Glutamatergic neuron (in vitro differentiated cells): ENCODE results near the gene WDR90. TPM values are rescaled to one million over a fixed set of nuclear protein-coding genes. Genes with fewer than 3 reads are reported as not detected.

Experiments
- DNase-seq: peaks from one replicate; pipeline ENCODE4 v3.0.0; 2022
- H3K27ac Mint-ChIP-seq: one replicate; pipeline ENCODE4 v1.8.0; 2020; ENCODE audit warnings: mild to moderate bottlenecking, mixed read lengths, inconsistent platforms; ENCODE audit not compliant: unreplicated experiment
- H3K27me3 Mint-ChIP-seq: one replicate; pipeline ENCODE4 v1.8.0; 2020; ENCODE audit warnings: mild to moderate bottlenecking, moderate library complexity, mixed read lengths, inconsistent platforms; ENCODE audit not compliant: unreplicated experiment
- H3K36me3 Mint-ChIP-seq: one replicate; pipeline ENCODE4 v1.8.0; 2020; ENCODE audit warnings: mild to moderate bottlenecking, mixed read lengths, inconsistent platforms; ENCODE audit not compliant: unreplicated experiment
- H3K4me1 Mint-ChIP-seq: one replicate; pipeline ENCODE4 v1.8.0; 2020; ENCODE audit warnings: mild to moderate bottlenecking, low read depth, mixed read lengths, inconsistent platforms; ENCODE audit not compliant: unreplicated experiment
- H3K4me3 Mint-ChIP-seq: one replicate; pipeline ENCODE4 v1.8.0; 2020; ENCODE audit warnings: mild to moderate bottlenecking, mixed read lengths, inconsistent platforms; ENCODE audit not compliant: unreplicated experiment
- H3K9me3 Mint-ChIP-seq: one replicate; pipeline ENCODE4 v1.8.0; 2020; ENCODE audit warnings: mild to moderate bottlenecking, moderate library complexity, mixed read lengths, inconsistent platforms; ENCODE audit not compliant: unreplicated experiment
- CTCF ChIP-seq: fragments of 200-600 bp; sonication (generic); IDR thresholded peaks from one replicate; pipeline ENCODE4 v1.5.0; 2021; ENCODE audit not compliant: partially characterized antibody, unreplicated experiment
- total RNA-seq: library from RNA; stranded (reverse); fragmentation: NEBNext Ultra II Directional; extraction: Animal tissue kit (Norgen Biotek cat#: 25700); gene quantifications from one replicate; pipeline ENCODE4 v1.2.1, GENCODE V29; 2021; ENCODE audit not compliant: unreplicated experiment

The WDR90 gene
- total RNA-seq, 1 donor from 2014 or later, result 24.6 TPM

DNA sequence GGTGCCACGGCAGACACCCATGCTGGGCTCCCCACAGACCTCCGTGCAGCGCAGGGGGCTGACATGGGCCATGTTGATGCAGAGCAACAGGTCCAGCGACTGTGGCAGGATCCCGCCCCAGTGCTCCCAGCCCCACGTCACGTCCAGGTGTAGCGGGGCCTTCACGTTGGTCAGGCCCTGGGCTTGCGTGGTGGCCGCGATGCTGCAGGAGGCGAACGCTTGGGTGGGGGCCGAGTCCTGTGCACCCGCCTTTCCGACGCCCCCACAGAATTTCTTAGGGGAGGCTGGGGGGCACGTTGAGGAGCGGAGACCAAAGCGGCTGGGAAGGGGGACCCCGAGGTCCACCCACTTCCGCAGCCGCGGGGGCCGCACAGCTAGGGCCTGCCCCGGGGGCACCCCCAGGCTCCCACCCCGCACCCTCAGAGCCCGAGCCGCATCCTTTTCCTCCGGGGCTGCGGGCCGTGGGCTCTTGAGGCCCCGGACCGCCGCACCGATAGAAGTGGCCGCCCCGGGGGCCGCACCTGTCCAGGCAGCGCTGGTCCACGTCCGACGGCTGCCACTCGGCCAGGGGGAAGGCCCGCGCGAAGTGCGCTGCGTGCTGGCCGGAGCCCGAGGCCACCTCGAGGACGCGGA is 13.5 kb upstream of the WDR90 start:
- DNase-seq, result no peak
- H3K4me1 Mint-ChIP-seq, result peaks cover 2% of the 10 kb centered on the region
- peak overlapping the region; percentile 49 for H3K4me3 Mint-ChIP-seq
- no peak for TF ChIP-seq CTCF
- H3K36me3 Mint-ChIP-seq, result no peaks in the 10 kb centered on the region
- H3K27me3 Mint-ChIP-seq, result peaks cover 10% of the 10 kb centered on the region
- H3K27ac Mint-ChIP-seq, result no peak overlapping the region
- peaks cover 8% of the 10 kb centered on the region for H3K9me3 Mint-ChIP-seq

DNA sequence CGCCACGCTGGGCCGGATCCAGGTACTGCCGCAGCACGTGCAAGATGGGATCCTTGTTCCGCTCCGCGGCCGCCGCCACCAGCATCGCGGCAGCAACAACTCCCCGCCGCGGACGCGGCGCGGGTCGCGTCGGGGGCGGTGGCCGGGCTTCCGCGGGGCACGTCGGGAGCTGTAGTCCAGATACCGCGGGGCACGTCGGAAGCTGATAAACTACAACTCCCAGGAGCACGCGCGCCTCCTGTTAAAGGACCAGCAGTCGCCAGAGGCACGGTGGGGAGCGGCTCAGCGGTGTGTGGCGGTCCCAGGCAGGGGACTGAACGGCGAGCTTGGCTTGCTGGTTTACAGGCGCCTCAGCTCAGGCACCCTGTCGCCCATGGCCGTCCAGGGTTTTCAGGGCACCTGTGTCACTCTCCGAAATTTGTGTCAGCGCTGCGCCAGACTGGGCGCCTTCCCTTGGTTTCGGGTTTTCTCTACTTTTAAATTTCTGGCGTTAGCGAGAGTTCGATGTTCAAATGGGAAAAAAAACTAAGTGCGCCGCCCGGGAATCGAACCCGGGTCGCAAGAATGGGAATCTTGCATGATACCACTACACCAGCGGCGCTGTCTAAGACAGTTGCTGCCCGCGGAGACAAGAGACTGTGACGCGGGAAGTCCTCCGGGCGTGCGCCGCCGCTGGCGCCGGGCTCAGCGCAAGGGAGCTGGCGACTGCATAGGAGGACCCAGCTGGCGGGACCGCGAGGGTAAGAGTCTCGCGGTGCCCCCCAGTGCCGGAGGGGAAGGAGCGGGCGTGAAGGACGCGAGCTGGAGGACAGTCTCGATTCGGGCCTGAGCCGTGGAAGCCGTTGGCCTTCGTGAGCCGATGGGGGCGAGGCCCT is 12.7 kb upstream of the WDR90 start, which contains the start of gene METTL26:
METTL26 (minus strand) TSS at position 100 of the 875 bp plus-strand sequence; CDS start at position 85, 15 bp downstream.
- DNase-seq, result peak; percentile 92
- Mint-ChIP-seq H3K4me3 (peak within 1 kb of the TSS; percentile 92), H3K27ac (peak within 1 kb of the TSS; percentile 96), H3K27me3 (peaks cover 10% of the 10 kb centered on the region), H3K4me1 (peaks cover 2% of the 10 kb centered on the region), H3K36me3 (no peaks in the 10 kb centered on the region), H3K9me3 (peaks cover 8% of the 10 kb centered on the region)
- TF ChIP-seq CTCF, result no peak

- Mint-ChIP-seq H3K27ac (no peak overlapping the region), H3K4me1 (peaks cover 2% of the 10 kb centered on the region), H3K4me3 (peak overlapping the region; percentile 55), H3K27me3 (peaks cover 9% of the 10 kb centered on the region), H3K9me3 (peaks cover 8% of the 10 kb centered on the region), H3K36me3 (no peaks in the 10 kb centered on the region)
- no peak for TF ChIP-seq CTCF
- peak; percentile 93 for DNase-seq
Observed at GRCh38 chr16:637081-638018, 11.8 kb upstream of the WDR90 start.

- Mint-ChIP-seq H3K27me3 (peaks cover 9% of the 10 kb centered on the region), H3K4me3 (peak overlapping the region; percentile 55), H3K4me1 (peaks cover 2% of the 10 kb centered on the region), H3K9me3 (peaks cover 8% of the 10 kb centered on the region), H3K36me3 (no peaks in the 10 kb centered on the region), H3K27ac (no peak overlapping the region)
- TF ChIP-seq CTCF, result no peak
- DNase-seq, result no peak
Observed at GRCh38 chr16:638034-638543, 11.1 kb upstream of the WDR90 start.
